Mucosa of descending colon (tissue), 3 donors: ENCODE data around the gene USP12. TPM values are rescaled to one million over a fixed set of nuclear protein-coding genes. Genes with fewer than 3 reads are reported as not detected.

Source experiments
- ATAC-seq: fragments of 200-7000 bp; cut with Tn5 transposase; one replicate; pipeline ENCODE4 v1.9.1; 2020; ENCODE audit warnings: mild to moderate bottlenecking, moderate library complexity
- DNase-seq, 3 donors: peaks; one replicate each; pipeline ENCODE4 v3.0.0-alpha.2; 2020
- H3K36me3 ChIP-seq: fragments of 200-600 bp; one replicate; pipeline ENCODE4 v1.8.0; 2021; ENCODE audit warnings: low read depth, mild to moderate bottlenecking
- H3K4me1 ChIP-seq: fragments of 200-600 bp; one replicate; pipeline ENCODE4 v1.8.0; 2021; ENCODE audit warnings: low read depth, mild to moderate bottlenecking
- H3K4me3 ChIP-seq: fragments of 200-600 bp; one replicate; pipeline ENCODE4 v1.8.0; 2021; ENCODE audit warnings: mild to moderate bottlenecking
- H3K9me3 ChIP-seq: fragments of 200-600 bp; one replicate; pipeline ENCODE4 v1.8.0; 2021; ENCODE audit warnings: mild to moderate bottlenecking
- CTCF ChIP-seq: fragments of 200-600 bp; IDR thresholded peaks from one replicate; pipeline ENCODE4 v1.8.0; 2022; ENCODE audit warnings: antibody characterized with exemption, mild to moderate bottlenecking
- intact Hi-C, 2 donors: fragments of 100-400 bp; cut with DNase I in 1 of 2; cut with micrococcal nuclease in 1 of 2; formaldehyde crosslinking; loops; one replicate each; pipeline versions ENCODE4 v1.11.0 to v1.11.1; 2022; cut with DNase I, micrococcal nuclease
- total RNA-seq, 3 donors: library from RNA; stranded (reverse); fragmentation: NEBNext Ultra II Directional in 2 of 3; extraction: Animal tissue kit (Norgen Biotek cat#: 25700) in 2 of 3; gene quantifications; one replicate each; pipeline versions ENCODE4 v1.2.1 to v1.2.4, GENCODE V29; 2021 to 2023
- donor health status: DM: no; HTN: no; CAD: no; lungs with moderate emphysema.
- donor health status: DM: no; HTN: no; CAD: no.
- donor health status: DM: no; HTN: yes; CAD: no.

USP12 gene
- total RNA-seq, 3 donors from 2014 or later, result 34.3 to 77.1 (median 45.0) TPM

- Histone ChIP-seq H3K4me3 (no peak overlapping the region), H3K4me1 (peaks cover 3% of the 10 kb centered on the region), H3K36me3 (no peaks in the 10 kb centered on the region), H3K9me3 (no peaks in the 10 kb centered on the region)
- intact Hi-C loops, result no loop called here
- no peak for TF ChIP-seq CTCF
- DNase-seq, result no peak
- ATAC-seq, result no peak
These were observed 41.2 kb downstream of the USP12 start for GRCh38 chr13:27130223-27130978.

GRCh38 chr13:27128825-27129627, 42.6 kb downstream of the USP12 start:
- H3K4me1 ChIP-seq, result peaks cover 3% of the 10 kb centered on the region
- H3K9me3 ChIP-seq, result no peaks in the 10 kb centered on the region
- DNase-seq, result no peak
- no peak for ATAC-seq
- H3K4me3 ChIP-seq, result no peak overlapping the region
- intact Hi-C loops, result no loop called here
- TF ChIP-seq CTCF, result no peak
- no peaks in the 10 kb centered on the region for H3K36me3 ChIP-seq

- intact Hi-C loops, result no loop called here
- no peak for TF ChIP-seq CTCF
These were observed 44.8 kb downstream of the USP12 start for GRCh38 chr13:27126859-27127258.

GRCh38 chr13:27125357-27126282, 46.0 kb downstream of the USP12 start:
- intact Hi-C loops, result no loop called here

More at GRCh38 chr13:27126859-27127258, 44.8 kb downstream of the USP12 start:
- no peaks in the 10 kb centered on the region for H3K36me3 ChIP-seq
- DNase-seq (no peak), ATAC-seq (no peak)
- H3K4me3 ChIP-seq, result no peak overlapping the region
- no peaks in the 10 kb centered on the region for H3K9me3 ChIP-seq
- H3K4me1 ChIP-seq, result peaks cover under 1% of the 10 kb centered on the region

More at GRCh38 chr13:27125357-27126282, 46.0 kb downstream of the USP12 start:
- Histone ChIP-seq H3K4me1 (no peaks in the 10 kb centered on the region), H3K36me3 (no peaks in the 10 kb centered on the region), H3K4me3 (no peak overlapping the region), H3K9me3 (no peaks in the 10 kb centered on the region)
- ATAC-seq, result no peak
- DNase-seq, result no peak
- TF ChIP-seq CTCF, result no peak
